NCI-H446 treated with DMSO at 0.1 percent for 48 hours (cell line): ENCODE measurements around the gene RADIL.

Source experiments
- DNase-seq: peaks from one replicate; lab custom pipeline; 2025; lab: John Stamatoyannopoulos, UW

RADIL gene

DNA sequence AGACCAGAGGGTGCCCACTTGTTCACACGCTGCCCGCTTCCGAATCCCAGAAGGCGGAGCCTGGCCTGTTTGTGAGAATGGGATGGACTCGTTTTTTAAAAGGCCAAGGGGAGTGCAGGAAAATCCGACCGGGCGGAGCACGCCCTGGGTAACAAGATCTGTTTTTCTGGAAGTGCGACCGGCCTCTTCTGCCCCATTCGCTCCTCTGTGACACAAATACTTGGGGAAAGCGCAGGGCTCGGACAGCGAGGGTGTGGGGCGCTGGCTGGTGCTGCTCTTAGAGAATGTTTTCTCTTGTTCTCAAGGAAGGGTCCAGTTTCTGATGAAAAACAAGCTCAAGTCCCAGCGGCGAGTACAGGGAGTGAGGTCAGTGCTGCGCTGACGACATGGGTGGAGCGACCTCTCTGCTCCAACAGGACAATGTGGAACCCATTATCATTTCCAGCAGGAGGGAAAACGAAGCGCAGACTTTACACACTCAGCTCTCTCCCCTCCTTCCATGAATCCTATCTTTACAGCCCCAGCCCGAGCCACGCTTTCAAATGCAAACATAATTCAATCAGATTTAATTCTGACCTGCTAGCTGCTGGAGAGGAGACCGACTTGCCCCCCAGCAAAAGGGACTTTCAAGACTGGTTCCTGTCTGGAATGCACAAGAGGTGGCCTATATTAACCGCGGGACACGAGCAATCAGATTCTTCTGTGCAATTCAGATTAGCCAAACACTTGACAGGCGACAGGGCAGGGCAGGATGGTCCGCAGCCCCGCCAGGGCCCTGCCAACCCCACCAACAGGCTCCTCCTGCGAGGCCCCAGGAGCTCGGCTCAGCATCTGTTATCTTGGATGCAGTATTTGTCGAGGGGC lies 1.1 kb downstream of the RADIL start:
- DNase-seq = no peak

- DNase-seq = no peak
Measured at GRCh38 chr7:4880218-4880617, 3.3 kb downstream of the RADIL start.

DNA sequence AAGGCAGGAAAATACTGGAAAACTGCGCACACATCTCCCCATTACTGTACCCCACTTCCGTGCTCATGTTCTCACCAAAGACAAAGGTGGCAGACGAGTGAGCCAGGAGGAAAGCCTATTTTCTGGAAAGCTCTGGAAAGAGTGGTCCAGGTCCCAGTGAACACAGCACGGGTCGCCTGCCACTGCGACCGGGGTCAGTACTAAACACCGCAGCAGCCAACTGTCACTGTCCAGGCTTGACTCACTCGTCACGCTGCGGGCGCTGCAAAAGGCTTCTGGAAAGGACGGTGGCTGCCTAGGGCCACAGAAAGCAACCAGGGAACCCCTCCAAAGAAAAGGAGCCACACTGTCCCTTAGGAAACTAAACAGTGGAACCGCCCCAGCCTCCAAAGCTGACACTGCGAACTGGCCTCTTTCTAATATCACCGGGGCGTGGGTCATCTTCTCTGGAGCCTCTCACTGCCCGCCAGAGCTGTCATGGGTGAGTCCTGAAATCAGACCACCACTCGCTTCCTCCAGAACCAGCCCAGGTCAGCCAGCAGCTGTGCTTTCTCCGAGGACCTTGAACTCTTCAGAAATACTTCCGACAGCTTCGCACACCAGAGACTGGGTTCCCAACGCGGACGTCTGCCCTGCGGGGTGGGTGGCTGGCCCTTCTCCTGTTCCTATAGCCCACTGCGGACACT lies 4.0 kb downstream of the RADIL start:
- no peak for DNase-seq

DNA sequence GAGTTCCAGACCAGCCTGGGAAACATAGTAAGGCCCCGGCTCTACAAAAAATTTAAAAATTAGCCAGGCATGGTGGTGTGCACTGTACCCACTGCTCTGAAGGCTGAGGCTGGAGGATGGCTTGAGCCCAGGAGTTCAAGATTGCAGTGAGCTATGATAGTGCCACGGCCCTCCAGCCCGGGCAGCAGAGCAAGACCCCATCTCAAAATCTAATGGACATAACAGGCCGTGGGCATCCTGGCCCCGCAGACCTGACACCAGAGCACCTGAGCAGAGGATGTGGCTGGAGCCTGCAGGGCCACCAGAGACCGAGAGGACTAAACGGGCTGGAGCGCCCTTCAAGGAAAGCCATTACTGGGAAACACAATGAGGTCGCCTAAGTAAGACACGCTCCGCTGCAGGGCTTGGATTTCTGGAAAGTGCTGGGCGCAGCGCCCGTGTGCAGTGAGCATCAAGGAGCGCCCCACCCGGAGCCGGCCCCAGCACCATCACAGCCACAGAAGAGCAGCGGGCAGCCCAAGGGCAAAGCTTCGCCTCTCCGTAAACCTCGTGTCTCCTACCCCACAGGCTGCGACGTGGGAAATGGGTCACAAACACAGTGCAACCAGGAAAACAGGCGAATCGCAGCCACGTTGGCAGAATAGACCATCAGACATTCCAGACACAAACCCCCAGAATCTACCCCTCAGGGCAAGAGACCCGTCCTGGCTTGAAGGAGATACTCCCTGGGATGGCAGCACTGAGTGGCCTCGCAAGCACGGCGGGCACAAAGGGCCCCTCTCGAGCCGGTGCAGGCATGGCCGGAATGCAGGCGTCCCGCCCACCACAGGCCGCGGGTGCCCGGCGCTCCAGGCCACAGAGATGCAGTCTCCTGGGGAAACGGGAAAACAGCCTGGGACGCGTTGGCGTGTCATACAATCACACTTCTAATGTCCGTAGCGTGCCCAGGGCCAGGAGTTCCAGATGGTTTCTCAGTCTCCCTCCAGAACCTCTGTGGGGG lies 4.9 kb downstream of the RADIL start:
- DNase-seq = no peak

DNA sequence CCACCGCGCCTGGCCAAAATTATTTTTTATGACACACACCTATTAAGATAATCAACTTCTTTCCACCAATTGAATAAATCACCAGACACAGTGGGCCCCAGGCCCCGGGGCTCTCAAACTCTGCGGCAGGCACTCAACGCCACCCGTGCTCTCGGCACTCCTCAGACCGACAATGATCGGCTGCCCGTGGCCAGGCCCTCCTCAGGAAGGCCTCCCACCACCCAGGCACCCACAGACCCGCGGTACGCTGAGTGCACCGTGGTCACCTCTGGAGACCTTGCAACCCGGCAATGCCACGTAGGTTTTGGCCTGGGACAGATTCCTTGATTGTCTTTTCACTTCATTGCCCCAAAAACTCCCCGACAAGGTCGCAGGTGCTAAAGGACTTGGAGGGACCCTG lies 6.9 kb downstream of the RADIL start:
- no peak for DNase-seq

DNA sequence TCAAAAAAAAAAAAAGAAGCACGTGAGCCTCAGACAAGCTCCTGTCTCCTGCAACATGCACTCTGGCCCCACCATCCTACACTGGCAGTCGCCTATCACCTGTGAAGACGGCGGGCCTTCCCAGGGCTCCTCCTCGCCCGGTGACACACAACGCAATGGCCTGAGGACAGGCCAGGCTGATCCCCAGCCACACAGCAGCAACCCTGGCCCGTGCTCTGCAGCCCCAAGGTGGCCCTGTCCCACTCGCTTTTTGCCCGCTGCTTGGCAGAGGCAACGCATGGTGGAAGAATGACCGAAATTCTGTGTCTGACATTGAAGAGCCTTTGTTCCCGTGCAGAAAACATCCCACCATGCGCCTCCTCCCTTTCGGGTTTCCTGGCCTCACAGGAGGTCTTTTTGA lies 8.1 kb downstream of the RADIL start:
- DNase-seq = no peak

DNA sequence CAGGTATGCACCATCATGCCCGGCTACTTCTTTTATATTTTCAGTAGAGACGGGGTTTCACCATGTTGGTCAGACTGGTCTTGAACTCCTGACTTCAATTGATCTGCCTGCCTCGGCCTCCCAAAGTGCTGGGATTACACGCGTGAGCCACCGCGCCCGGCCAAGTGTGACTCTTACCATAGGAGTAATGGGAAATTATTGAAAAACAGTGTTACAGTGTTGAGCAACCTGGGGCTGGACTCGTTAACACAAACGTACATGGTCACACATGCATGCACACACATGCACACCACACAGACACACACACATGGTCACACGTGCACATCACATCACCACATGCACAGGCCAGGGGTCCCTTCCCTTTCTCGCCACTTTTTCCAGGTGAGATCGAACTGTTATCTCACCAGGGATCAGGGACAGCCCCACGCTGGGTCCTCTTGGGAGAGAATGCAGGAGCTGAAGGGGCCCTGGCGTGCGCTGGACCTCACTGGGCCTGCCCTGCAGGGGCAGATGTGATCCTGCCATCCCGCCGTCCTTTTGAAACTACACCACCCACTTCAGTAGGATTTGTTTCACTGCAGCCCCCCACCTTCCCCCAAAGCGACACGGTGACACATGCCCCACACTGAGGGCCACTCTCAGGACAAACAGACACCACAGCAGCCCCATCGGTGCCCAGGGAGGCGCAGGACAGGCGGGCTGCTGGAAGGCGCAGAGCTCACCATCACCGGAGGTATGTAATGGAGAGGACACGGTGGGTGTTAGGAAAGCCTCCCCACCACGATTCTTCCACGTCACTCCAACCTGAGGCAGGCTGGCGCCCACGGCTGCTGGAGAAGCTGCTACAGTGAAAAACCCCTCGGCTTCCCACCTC lies 10.2 kb downstream of the RADIL start:
- DNase-seq = no peak

- no peak for DNase-seq
Measured at GRCh38 chr7:4871930-4872675, 11.4 kb downstream of the RADIL start.

- no peak for DNase-seq
Measured at GRCh38 chr7:4871056-4871680, 12.3 kb downstream of the RADIL start.

DNA sequence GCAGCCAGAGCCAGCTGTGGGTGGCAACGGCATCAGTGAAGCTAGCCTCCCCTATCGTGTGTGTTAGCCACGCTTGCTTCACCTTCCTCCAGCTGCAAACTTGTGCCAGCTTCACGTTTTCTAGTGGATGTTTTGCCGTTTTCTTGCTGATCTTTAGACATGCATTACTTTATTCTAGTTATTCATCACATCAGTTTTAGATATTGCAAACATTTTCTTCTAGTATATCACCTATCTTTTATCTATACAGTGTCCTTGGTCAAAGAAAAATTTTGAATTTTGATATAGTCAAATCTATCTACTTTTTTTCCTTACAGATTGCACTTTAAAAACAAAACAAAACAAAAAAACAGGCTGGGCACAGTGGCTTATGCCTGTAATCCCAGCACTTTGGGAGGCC lies 15.0 kb downstream of the RADIL start:
- no peak for DNase-seq

DNA sequence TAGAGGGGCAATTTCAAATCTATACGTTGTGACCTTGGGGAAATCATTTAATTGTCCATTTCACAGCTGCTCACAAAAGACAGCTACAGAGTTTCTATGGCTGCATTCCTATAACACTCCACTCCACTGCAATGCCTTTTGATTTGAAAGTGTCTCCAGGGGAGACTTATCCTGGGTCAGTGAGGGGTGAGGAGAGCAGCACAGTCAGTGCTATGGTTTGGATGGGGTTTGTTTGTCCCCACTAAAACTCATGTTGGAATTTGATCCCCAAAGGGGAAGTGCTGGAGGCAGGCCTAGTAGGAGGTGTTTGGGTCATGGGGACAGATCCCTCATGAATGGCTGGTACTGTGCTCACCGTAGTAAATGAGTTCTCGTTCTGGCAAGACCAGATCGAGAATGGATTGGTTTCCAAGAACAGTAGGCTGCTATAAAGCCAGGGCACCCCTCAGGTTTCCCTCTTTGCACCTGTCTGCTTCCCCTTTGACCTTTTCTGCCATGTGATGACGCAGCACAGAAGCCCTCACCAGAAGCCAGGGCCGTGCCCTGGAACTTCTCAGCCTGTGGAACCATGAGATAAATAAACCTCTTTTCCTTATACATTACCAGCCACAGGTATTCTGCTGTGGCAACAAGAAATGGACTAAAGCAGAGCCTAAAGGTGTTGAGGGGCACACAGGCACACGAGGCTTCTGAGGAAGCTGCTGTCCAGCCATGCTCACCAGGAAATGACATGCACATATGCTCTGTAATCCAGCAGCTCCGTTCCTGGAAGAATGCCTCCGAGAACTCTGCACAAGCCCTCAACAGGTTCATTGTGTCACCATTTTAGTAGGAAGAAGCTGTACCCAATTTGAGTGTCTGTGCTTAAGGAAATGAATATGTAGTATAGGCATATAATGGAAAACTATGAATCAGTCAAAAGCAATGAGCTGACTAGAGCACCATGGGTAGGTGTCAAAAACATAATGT lies 16.7 kb downstream of the RADIL start:
- no peak for DNase-seq

- no peak for DNase-seq
Measured at GRCh38 chr7:4862156-4862555, 21.4 kb downstream of the RADIL start.

- no peak for DNase-seq
Measured at GRCh38 chr7:4861673-4862072, 21.8 kb downstream of the RADIL start, which contains the start of gene PAPOLB. PAPOLB (minus strand) TSS chr7:4862030; CDS start chr7:4861810, 220 bp downstream.

GRCh38 chr7:4861227-4861626 lies 22.3 kb downstream of the RADIL start:
- no peak for DNase-seq

DNA sequence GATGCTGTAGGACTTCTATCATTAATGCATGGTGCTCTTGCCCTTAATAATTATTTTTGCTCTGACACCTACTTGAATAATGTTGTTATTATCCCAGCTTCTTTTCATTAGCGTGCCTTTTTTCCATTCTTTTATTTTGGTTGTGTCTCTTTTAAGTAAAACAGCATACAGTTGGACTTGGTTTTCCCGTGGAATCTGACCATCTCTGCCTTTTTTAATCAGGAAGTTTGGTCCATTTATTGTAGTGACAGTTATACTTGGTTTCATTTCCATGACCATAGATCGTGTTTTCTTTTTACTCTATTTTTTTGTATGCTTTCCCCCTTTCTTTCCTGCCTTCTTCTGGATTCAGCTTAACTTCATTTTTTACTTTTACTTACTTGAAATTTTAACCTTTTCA lies 26.3 kb downstream of the RADIL start:
- no peak for DNase-seq

DNA sequence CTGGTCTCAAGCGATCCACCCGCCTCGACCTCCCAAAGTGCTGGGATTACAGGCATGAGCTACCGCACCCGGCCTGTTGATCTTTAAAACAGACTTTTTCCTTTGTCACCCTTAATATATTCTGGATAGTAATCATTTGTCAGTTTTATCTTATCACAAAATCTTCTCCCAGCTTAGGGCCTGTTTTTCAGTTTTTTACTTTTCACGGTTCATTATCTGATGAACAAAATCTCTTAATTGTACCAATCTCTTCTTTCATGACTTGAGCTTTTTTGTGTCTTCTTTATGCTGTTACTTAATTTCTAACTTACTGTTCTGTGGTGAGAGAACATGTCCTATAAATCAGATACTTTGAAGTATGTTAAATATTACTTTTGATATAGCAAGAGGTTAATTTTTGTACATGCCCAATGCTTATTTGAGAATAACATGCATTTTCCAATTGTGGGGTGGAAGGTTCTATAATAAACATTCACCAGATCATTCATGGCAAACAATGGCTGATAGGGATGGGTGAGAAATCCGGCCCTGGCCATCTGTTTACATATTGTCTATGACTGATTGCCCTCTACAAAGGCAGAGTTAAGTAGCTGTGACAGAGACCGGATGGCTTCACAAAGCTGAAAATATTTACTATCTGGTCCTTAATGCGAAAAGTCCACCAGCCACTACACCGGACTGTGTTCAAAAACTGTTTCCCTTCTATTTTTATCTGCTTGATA lies 27.0 kb downstream of the RADIL start:
- no peak for DNase-seq

- DNase-seq = no peak
Measured at GRCh38 chr7:4854916-4855315, 28.6 kb downstream of the RADIL start.
